HG03571 (cell line): ENCODE measurements around the gene KRTAP2-4.
"Not testable (repeated sequence)": the region's sequence is repeated elsewhere in the genome, so short reads cannot be mapped to it uniquely, and the experiment has no call there.

Experiments used
- ATAC-seq: cut with Tn5 transposase; IDR thresholded peaks from one replicate; pipeline ENCODE4 v1.9.1; 2021; ENCODE audit not compliant: unreplicated experiment

KRTAP2-4 gene

GRCh38 chr17:41037853-41038350 lies 27.8 kb downstream of the KRTAP2-4 start:
- ATAC-seq: no peak

- ATAC-seq: not testable (repeated sequence)
Observed at GRCh38 chr17:41034346-41034935, 31.2 kb downstream of the KRTAP2-4 start, which contains the start of gene KRTAP1-3. KRTAP1-3 (minus strand) TSS chr17:41034874; CDS start chr17:41034821, 53 bp downstream.

GRCh38 chr17:41029633-41030245 lies 35.9 kb downstream of the KRTAP2-4 start, which contains the start of gene KRTAP1-4:
KRTAP1-4 (minus strand) TSS chr17:41030195; CDS start chr17:41030078, 117 bp downstream.
- ATAC-seq: no peak

- no peak for ATAC-seq
Observed at GRCh38 chr17:41026715-41027471, 38.8 kb downstream of the KRTAP2-4 start, which contains the start of gene KRTAP1-5. KRTAP1-5 (minus strand) TSS chr17:41027208; CDS start chr17:41027155, 53 bp downstream.

GRCh38 chr17:41024697-41025096 lies 41.0 kb downstream of the KRTAP2-4 start:
- no peak for ATAC-seq

GRCh38 chr17:41020336-41020735 lies 45.3 kb downstream of the KRTAP2-4 start:
- no peak for ATAC-seq

- no peak for ATAC-seq
Observed at GRCh38 chr17:41019415-41019814, 46.3 kb downstream of the KRTAP2-4 start.

GRCh38 chr17:41018541-41018940 lies 47.1 kb downstream of the KRTAP2-4 start:
- no peak for ATAC-seq

- ATAC-seq: no peak
Observed at GRCh38 chr17:41016578-41017215, 49.0 kb downstream of the KRTAP2-4 start.

- no peak for ATAC-seq
Observed at GRCh38 chr17:41015454-41015853, 50.2 kb downstream of the KRTAP2-4 start.
